ENCODE data around the gene HYPK.

Gene HYPK

GRCh38 chr15:43800286-43801141 lies at the start of gene HYPK:
Gene HYPK, plus strand, starts transcription at chr15:43800599. Its CDS starts 24 bp downstream, at chr15:43800623.
- DNase-seq = peak; percentile 19

GRCh38 chr15:43751885-43752284 lies 48.5 kb upstream of the HYPK start:
- no peak for DNase-seq

- no peak for DNase-seq
Measured at GRCh38 chr15:43762824-43763223, 37.6 kb upstream of the HYPK start.

- no peak for DNase-seq
Measured at GRCh38 chr15:43763819-43764446, 36.5 kb upstream of the HYPK start.

GRCh38 chr15:43769584-43770228 lies 30.7 kb upstream of the HYPK start:
- no peak for DNase-seq

- DNase-seq = no peak
Measured at GRCh38 chr15:43771816-43772215, 28.6 kb upstream of the HYPK start.

GRCh38 chr15:43772624-43773023 lies 27.8 kb upstream of the HYPK start:
- no peak for DNase-seq

GRCh38 chr15:43774062-43774461 lies 26.3 kb upstream of the HYPK start:
- DNase-seq = no peak

GRCh38 chr15:43775411-43775965 lies 24.9 kb upstream of the HYPK start:
- DNase-seq = peak; percentile 26

- DNase-seq = no peak
Measured at GRCh38 chr15:43776101-43776717, 24.2 kb upstream of the HYPK start.

GRCh38 chr15:43776718-43777266 lies 23.6 kb upstream of the HYPK start, which contains the start of gene ELL3:
Gene ELL3, minus strand, starts transcription at chr15:43776966. Its CDS starts 65 bp downstream, at chr15:43776901.
- DNase-seq = peak; percentile 52

GRCh38 chr15:43777267-43777914 lies 23.0 kb upstream of the HYPK start:
- DNase-seq = peak; percentile 66

GRCh38 chr15:43779016-43779415 lies 21.4 kb upstream of the HYPK start:
- no peak for DNase-seq

- DNase-seq = no peak
Measured at GRCh38 chr15:43789409-43789808, 11.0 kb upstream of the HYPK start.

- DNase-seq = peak; percentile 90
Measured at GRCh38 chr15:43791993-43792760, 8.2 kb upstream of the HYPK start, which contains the start of gene SERF2. Gene SERF2, plus strand, starts transcription at chr15:43792320. Its CDS starts 57 bp downstream, at chr15:43792377.

GRCh38 chr15:43792761-43793476 lies 7.5 kb upstream of the HYPK start:
- no peak for DNase-seq

- DNase-seq = no peak
Measured at GRCh38 chr15:43793647-43794046, 6.8 kb upstream of the HYPK start.

GRCh38 chr15:43794269-43795037 lies 5.9 kb upstream of the HYPK start:
- no peak for DNase-seq

- DNase-seq = no peak
Measured at GRCh38 chr15:43795197-43795596, 5.2 kb upstream of the HYPK start.

- DNase-seq = no peak
Measured at GRCh38 chr15:43795997-43796396, 4.4 kb upstream of the HYPK start.

All from DMS 273 treated with DMSO at 0.1 percent for 48 hours (cell line).